CD4-positive, alpha-beta memory T cell (primary cell): Measurements from ENCODE around the gene ST3GAL4. TPM values are rescaled to one million over a fixed set of nuclear protein-coding genes. Genes with fewer than 3 reads are reported as not detected.

Experiments
- CTCF ChIA-PET: fragments of 350-600 bp; sonication (Branson Sonifier 250); formaldehyde crosslinking; loops from one replicate; lab custom pipeline; 2021; ENCODE audit warnings: inconsistent platforms; ENCODE audit not compliant: partially characterized antibody; lab: Charles Lee
- POLR2A ChIA-PET: fragments of 350-600 bp; sonication (Branson Sonifier 250); formaldehyde crosslinking; loops from one replicate; lab custom pipeline; 2021; ENCODE audit not compliant: partially characterized antibody; lab: Charles Lee
- DNase-seq, 5 donors: peaks; one replicate each; pipeline versions ENCODE4 v3.0.0 to v3.0.0-alpha.2; 2020 to 2022; ENCODE audit warnings: mixed read lengths in 1 of 5
- H3K27ac ChIP-seq: one replicate; pipeline ENCODE4 v1.7.0; 2013; ENCODE audit warnings: low read depth, low read length
- H3K27me3 ChIP-seq: 2 replicates; pipeline ENCODE4 v1.7.0; 2013; ENCODE audit warnings: mild to moderate bottlenecking, low read length, moderate library complexity; ENCODE audit not compliant: insufficient read depth
- H3K36me3 ChIP-seq: 2 replicates; pipeline ENCODE4 v1.7.0; 2013; ENCODE audit warnings: mild to moderate bottlenecking, low read length, moderate library complexity; ENCODE audit not compliant: insufficient read depth
- H3K4me1 ChIP-seq: 2 replicates; pipeline ENCODE4 v1.7.0; 2013; ENCODE audit warnings: mild to moderate bottlenecking, low read length, moderate library complexity; ENCODE audit not compliant: insufficient read depth
- H3K4me3 ChIP-seq, 2 donors: one replicate each; pipeline ENCODE4 v1.7.0; 2013; ENCODE audit warnings: low read length in 2 of 2, mild to moderate bottlenecking in 1 of 2
- H3K9me3 ChIP-seq, 2 donors: one replicate each; pipeline ENCODE4 v1.7.0; 2013; ENCODE audit warnings: low read length in 2 of 2, control low read depth in 1 of 2; ENCODE audit not compliant: control insufficient read depth in 1 of 2
- H3K27ac Mint-ChIP-seq, 7 donors: one replicate each; pipeline ENCODE4 v1.8.0; 2020 to 2021; ENCODE audit warnings: mixed read lengths in 7 of 7, mild to moderate bottlenecking in 6 of 7, inconsistent platforms in 3 of 7, moderate library complexity in 3 of 7
- H3K27me3 Mint-ChIP-seq, 2 donors: one replicate each; pipeline ENCODE4 v1.8.0; 2020 to 2021; ENCODE audit warnings: mixed read lengths in 2 of 2
- H3K36me3 Mint-ChIP-seq, 2 donors: one replicate each; pipeline ENCODE4 v1.8.0; 2020 to 2021; ENCODE audit warnings: mixed read lengths in 2 of 2, inconsistent platforms in 1 of 2, mild to moderate bottlenecking in 1 of 2
- H3K4me1 Mint-ChIP-seq, 4 donors: one replicate each; pipeline ENCODE4 v1.8.0; 2020 to 2021; ENCODE audit warnings: mixed read lengths in 4 of 4, mild to moderate bottlenecking in 1 of 4
- H3K4me3 Mint-ChIP-seq, 8 donors: one replicate each; pipeline ENCODE4 v1.8.0; 2020 to 2021; ENCODE audit warnings: mixed read lengths in 8 of 8, mild to moderate bottlenecking in 7 of 8, moderate library complexity in 6 of 8, inconsistent platforms in 3 of 8
- H3K9me3 Mint-ChIP-seq, 8 donors: one replicate each; pipeline ENCODE4 v1.8.0; 2020 to 2021; ENCODE audit warnings: mixed read lengths in 8 of 8, mild to moderate bottlenecking in 5 of 8, inconsistent platforms in 3 of 8, moderate library complexity in 1 of 8
- intact Hi-C: fragments of 100-400 bp; cut with micrococcal nuclease; formaldehyde crosslinking; loops from one replicate; pipeline ENCODE4 v1.15.1; 2023
- polyA plus RNA-seq, 2 donors: library from polyadenylated mRNA; unstranded; fragments of 300-500 nt; fragmentation: Illumina TruSeq; gene quantifications; one replicate each; pipeline ENCODE4 v1.2.3, GENCODE V29; 2021
- total RNA-seq, 2 experiments: library from RNA; stranded (reverse); gene quantifications; one replicate each; pipeline ENCODE4 v1.2.3, GENCODE V29; 2021

Gene ST3GAL4
- total and polyA plus RNA-seq, 4 experiments from 2014 or later: 2.6 to 5.9 (median 3.6) TPM

- H3K4me1 Mint-ChIP-seq: peaks cover 0 to 16% (median 1%) of the 10 kb centered on the region in 4 donors
- peaks cover 30 to 69% of the 10 kb centered on the region in 2 donors for H3K36me3 Mint-ChIP-seq
- intact Hi-C loops: no loop called here
- H3K4me3 Mint-ChIP-seq: no peak overlapping the region
- POLR2A ChIA-PET: interaction anchor here (1.0 kb wide), 1 partner anchor 15 kb away, joined by 3 read pairs; no protein-coding TSS in a partner anchor
- Histone ChIP-seq H3K4me3 (no peak overlapping the region), H3K36me3 (peaks cover 44% of the 10 kb centered on the region), H3K27ac (no peak overlapping the region), H3K4me1 (no peaks in the 10 kb centered on the region), H3K27me3 (no peaks in the 10 kb centered on the region), H3K9me3 (no peaks in the 10 kb centered on the region)
- DNase-seq: no peak
- CTCF ChIA-PET: no interaction called here
- H3K9me3 Mint-ChIP-seq: no peaks in the 10 kb centered on the region
- H3K27me3 Mint-ChIP-seq: no peaks in the 10 kb centered on the region
- H3K27ac Mint-ChIP-seq: peak overlapping the region in 6 of 7 donors; percentile 1 to 77 (median 44)
Observed at GRCh38 chr11:126339073-126339862, 16.2 kb upstream of the ST3GAL4 start.

- H3K27ac ChIP-seq: no peak overlapping the region
- intact Hi-C loops: no loop called here
- ChIA-PET CTCF (no interaction called here), POLR2A (interaction anchor here (0.8 to 1.0 kb wide), 2 partner anchors 14 to 16 kb away, joined by 3 read pairs; partner anchors contain the start of gene ST3GAL4)
- DNase-seq: no peak
- no peaks in the 10 kb centered on the region for H3K9me3 ChIP-seq
- Mint-ChIP-seq H3K36me3 (peaks cover 28 to 69% of the 10 kb centered on the region in 2 donors), H3K9me3 (no peaks in the 10 kb centered on the region), H3K27ac (peak overlapping the region in 1 of 7 donors; percentile 1), H3K4me1 (peaks cover 0 to 16% (median 1%) of the 10 kb centered on the region in 4 donors), H3K4me3 (no peak overlapping the region), H3K27me3 (no peaks in the 10 kb centered on the region)
- H3K4me1 ChIP-seq: no peaks in the 10 kb centered on the region
- H3K27me3 ChIP-seq: no peaks in the 10 kb centered on the region
- no peak overlapping the region for H3K4me3 ChIP-seq
- peaks cover 47% of the 10 kb centered on the region for H3K36me3 ChIP-seq
Observed at GRCh38 chr11:126339863-126340434, 15.5 kb upstream of the ST3GAL4 start.

GRCh38 chr11:126340960-126341606, 14.4 kb upstream of the ST3GAL4 start:
- Mint-ChIP-seq H3K4me3 (no peak overlapping the region), H3K4me1 (peaks cover 0 to 18% (median 1%) of the 10 kb centered on the region in 4 donors), H3K9me3 (no peaks in the 10 kb centered on the region), H3K27me3 (no peaks in the 10 kb centered on the region), H3K36me3 (peaks cover 25 to 73% of the 10 kb centered on the region in 2 donors), H3K27ac (peak overlapping the region in 5 of 7 donors; percentile 25 to 90 (median 75))
- Histone ChIP-seq H3K36me3 (peaks cover 47% of the 10 kb centered on the region), H3K27ac (no peak overlapping the region), H3K27me3 (no peaks in the 10 kb centered on the region), H3K4me1 (no peaks in the 10 kb centered on the region), H3K4me3 (no peak overlapping the region), H3K9me3 (no peaks in the 10 kb centered on the region)
- intact Hi-C loops: no loop called here
- CTCF ChIA-PET: no interaction called here
- DNase-seq: no peak
- POLR2A ChIA-PET: interaction anchor here (0.5 kb wide), 1 partner anchor 42 kb away, joined by 3 read pairs; no protein-coding TSS in a partner anchor

GRCh38 chr11:126341760-126342161, 13.7 kb upstream of the ST3GAL4 start:
- H3K36me3 Mint-ChIP-seq: peaks cover 22 to 71% of the 10 kb centered on the region in 2 donors
- H3K27me3 Mint-ChIP-seq: no peaks in the 10 kb centered on the region
- Histone ChIP-seq H3K4me3 (no peak overlapping the region), H3K36me3 (peaks cover 47% of the 10 kb centered on the region), H3K9me3 (no peaks in the 10 kb centered on the region), H3K27me3 (no peaks in the 10 kb centered on the region), H3K4me1 (no peaks in the 10 kb centered on the region), H3K27ac (no peak overlapping the region)
- H3K4me1 Mint-ChIP-seq: peaks cover 0 to 13% (median 0%) of the 10 kb centered on the region in 4 donors
- intact Hi-C loops: no loop called here
- no peaks in the 10 kb centered on the region for H3K9me3 Mint-ChIP-seq
- ChIA-PET CTCF (no interaction called here), POLR2A (no interaction called here)
- no peak overlapping the region for H3K4me3 Mint-ChIP-seq
- peak overlapping the region in 2 of 7 donors; percentile 42 to 90 for H3K27ac Mint-ChIP-seq
- DNase-seq: no peak

GRCh38 chr11:126343051-126343450, 12.4 kb upstream of the ST3GAL4 start:
- peak overlapping the region in 1 of 7 donors; percentile 57 for H3K27ac Mint-ChIP-seq
- H3K27ac ChIP-seq: no peak overlapping the region
- H3K36me3 ChIP-seq: peaks cover 47% of the 10 kb centered on the region
- CTCF ChIA-PET: no interaction called here
- H3K9me3 Mint-ChIP-seq: no peaks in the 10 kb centered on the region
- intact Hi-C loops: no loop called here
- H3K9me3 ChIP-seq: no peaks in the 10 kb centered on the region
- H3K4me3 ChIP-seq: no peak overlapping the region
- POLR2A ChIA-PET: interaction anchor here (0.7 kb wide), 2 partner anchors 140 to 369 kb away, joined by 3 read pairs; no protein-coding TSS in a partner anchor
- no peaks in the 10 kb centered on the region for H3K4me1 ChIP-seq
- no peaks in the 10 kb centered on the region for H3K27me3 ChIP-seq
- no peaks in the 10 kb centered on the region for H3K27me3 Mint-ChIP-seq
- H3K4me3 Mint-ChIP-seq: no peak overlapping the region
- peaks cover 0 to 13% (median 0%) of the 10 kb centered on the region in 4 donors for H3K4me1 Mint-ChIP-seq
- no peak for DNase-seq
- peaks cover 22 to 70% of the 10 kb centered on the region in 2 donors for H3K36me3 Mint-ChIP-seq

- H3K36me3 ChIP-seq: peaks cover 36% of the 10 kb centered on the region
- no peak overlapping the region for H3K27ac ChIP-seq
- H3K4me1 Mint-ChIP-seq: peaks cover 0 to 13% (median 2%) of the 10 kb centered on the region in 4 donors
- ChIA-PET POLR2A (no interaction called here), CTCF (interaction anchor here (0.7 kb wide), 1 partner anchor 34 kb away, joined by 3 read pairs; no protein-coding TSS in a partner anchor)
- H3K27me3 Mint-ChIP-seq: no peaks in the 10 kb centered on the region
- no peak overlapping the region for H3K4me3 ChIP-seq
- no peak for DNase-seq
- H3K36me3 Mint-ChIP-seq: peaks cover 14 to 70% of the 10 kb centered on the region in 2 donors
- no peaks in the 10 kb centered on the region for H3K27me3 ChIP-seq
- no peaks in the 10 kb centered on the region for H3K9me3 ChIP-seq
- intact Hi-C loops: no loop called here
- H3K4me1 ChIP-seq: no peaks in the 10 kb centered on the region
- no peak overlapping the region for H3K4me3 Mint-ChIP-seq
- H3K27ac Mint-ChIP-seq: peak overlapping the region in 3 of 7 donors; percentile 16 to 64 (median 19)
- no peaks in the 10 kb centered on the region for H3K9me3 Mint-ChIP-seq
Observed at GRCh38 chr11:126344141-126345080, 11.1 kb upstream of the ST3GAL4 start.
